HepG2 (cell line): ENCODE results near the gene HYOU1. TPM values are rescaled to one million over a fixed set of nuclear protein-coding genes. Genes with fewer than 3 reads are reported as not detected.

Source experiments
- CENPBD1 ChIP-seq: sonication (generic); formaldehyde crosslinking; IDR thresholded peaks from 2 replicates; pipeline ENCODE4 v1.8.0; 2022; ENCODE audit warnings: missing genetic modification reagents, low read depth, mild to moderate bottlenecking, borderline replicate concordance
- DNMT1 ChIP-seq: sonication (generic); formaldehyde crosslinking; IDR thresholded peaks from 2 replicates; pipeline ENCODE4 v1.5.1; 2020; ENCODE audit warnings: mild to moderate bottlenecking, missing genetic modification reagents
- DPF2 ChIP-seq: sonication (generic); formaldehyde crosslinking; IDR thresholded peaks from 2 replicates; pipeline ENCODE4 v1.4.0; 2020; ENCODE audit warnings: mild to moderate bottlenecking, low read depth, missing genetic modification reagents, borderline replicate concordance
- ELK4 ChIP-seq: sonication (generic); formaldehyde crosslinking; IDR thresholded peaks from 2 replicates; pipeline ENCODE4 v1.9.0; 2021; ENCODE audit warnings: missing genetic modification reagents, borderline replicate concordance
- FOXC1 ChIP-seq: sonication (generic); formaldehyde crosslinking; IDR thresholded peaks from 2 replicates; pipeline ENCODE4 v1.8.0; 2022; ENCODE audit warnings: mild to moderate bottlenecking, missing genetic modification reagents, borderline replicate concordance
- RXRA ChIP-seq: sonication (generic); formaldehyde crosslinking; IDR thresholded peaks from 2 replicates; pipeline ENCODE4 v1.5.1; 2020; ENCODE audit warnings: missing genetic modification reagents
- SIN3A ChIP-seq: IDR thresholded peaks from 2 replicates; pipeline ENCODE4 v1.6.1; 2011; ENCODE audit warnings: low read depth, mild to moderate bottlenecking, control low read depth, low read length, borderline replicate concordance
- SSRP1 ChIP-seq: IDR thresholded peaks from 2 replicates; pipeline ENCODE4 v1.6.1; 2016; ENCODE audit warnings: control low read depth
- TFE3 ChIP-seq: IDR thresholded peaks from 2 replicates; pipeline ENCODE4 v1.6.1; 2016
- THAP8 ChIP-seq: sonication (generic); formaldehyde crosslinking; IDR thresholded peaks from 2 replicates; pipeline ENCODE4 v1.5.1; 2020; ENCODE audit warnings: missing genetic modification reagents, mild to moderate bottlenecking, borderline replicate concordance
- TRAFD1 ChIP-seq: sonication (generic); formaldehyde crosslinking; IDR thresholded peaks from 2 replicates; pipeline ENCODE4 v1.5.1; 2020; ENCODE audit warnings: missing genetic modification reagents, mild to moderate bottlenecking, borderline replicate concordance
- ZNF10 ChIP-seq: sonication (generic); formaldehyde crosslinking; IDR thresholded peaks from 2 replicates; pipeline ENCODE4 v1.4.0; 2020; ENCODE audit warnings: mild to moderate bottlenecking, low read depth, missing genetic modification reagents, borderline replicate concordance
- ZNF484 ChIP-seq: sonication (generic); formaldehyde crosslinking; IDR thresholded peaks from 2 replicates; pipeline ENCODE4 v1.5.1; 2020; ENCODE audit warnings: mild to moderate bottlenecking, low read depth, missing genetic modification reagents, borderline replicate concordance
- ZNF512B ChIP-seq: sonication (generic); formaldehyde crosslinking; IDR thresholded peaks from 2 replicates; pipeline ENCODE4 v1.5.1; 2020; ENCODE audit warnings: missing genetic modification reagents, mild to moderate bottlenecking, borderline replicate concordance
- ZNF616 ChIP-seq: sonication (generic); formaldehyde crosslinking; IDR thresholded peaks from 2 replicates; pipeline ENCODE4 v1.5.0; 2020; ENCODE audit warnings: low read depth, mild to moderate bottlenecking, missing genetic modification reagents
- ZNF766 ChIP-seq: sonication (generic); formaldehyde crosslinking; IDR thresholded peaks from 2 replicates; pipeline ENCODE4 v1.5.0; 2020; ENCODE audit warnings: missing genetic modification reagents, borderline replicate concordance
- ZNF788 ChIP-seq: sonication (generic); formaldehyde crosslinking; IDR thresholded peaks from 2 replicates; pipeline ENCODE4 v1.5.0; 2020; ENCODE audit warnings: mild to moderate bottlenecking, missing genetic modification reagents, borderline replicate concordance
- ZSCAN20 ChIP-seq: sonication (generic); formaldehyde crosslinking; IDR thresholded peaks from 2 replicates; pipeline ENCODE4 v1.4.0; 2020; ENCODE audit warnings: missing genetic modification reagents, mild to moderate bottlenecking, borderline replicate concordance
- polyA plus RNA-seq, 8 experiments: library from polyadenylated mRNA; depleted of rRNA in 3 of 8; stranded (reverse) in 7 of 8; unstranded in 1 of 8; fragments of >200 nt; fragmentation: Illumina TruSeq in 4 of 8; extraction: Trizol in 4 of 8; gene quantifications; 2 replicates each; pipeline versions ENCODE4 v1.2.1 to v1.2.3, GENCODE V29; 2011 to 2016; ENCODE audit warnings: low read depth in 4 of 8, missing spikeins in 1 of 8, mixed read lengths in 1 of 8; ENCODE audit not compliant: insufficient read depth in 1 of 8
- total RNA-seq, 5 experiments: library from RNA; depleted of rRNA; stranded (reverse); fragments of >200 nt; fragmentation: Illumina TruSeq; extraction: Trizol; gene quantifications; 2 replicates each; pipeline ENCODE4 v1.2.3, GENCODE V29; 2016; ENCODE audit warnings: low read depth in 1 of 5

Gene HYOU1
- total and polyA plus RNA-seq, 2 of the 13 experiments (the other 11 are each of a cell fraction or from before 2014, with no cell fraction given) = 127 to 155 TPM

- TF ChIP-seq TFE3 (no peak), ELK4 (CRISPR knock-in tag) (no peak), FOXC1 (peak; percentile 65; the same call in 1 of the 2 replicates), RXRA (peak; percentile 25; the same call in 1 of the 2 replicates), TRAFD1 (0 out of 2 replicates have a peak, but pooled peaks have one; percentile 65), SIN3A (0 out of 2 replicates have a peak, but pooled peaks have one; percentile 30), ZNF10 (no peak), ZSCAN20 (0 out of 2 replicates have a peak, but pooled peaks have one; percentile 34), THAP8 (CRISPR knock-in tag) (no peak), ZNF766 (CRISPR knock-in tag) (no peak), CENPBD1 (CRISPR knock-in tag) (no peak), ZNF512B (CRISPR knock-in tag) (no peak), ZNF616 (CRISPR knock-in tag) (no peak), SSRP1 (peak; percentile 70; the same call in 1 of the 2 replicates), DPF2 (0 out of 2 replicates have a peak, but pooled peaks have one; percentile 23), DNMT1 (CRISPR knock-in tag) (no peak), ZNF484 (CRISPR knock-in tag) (no peak), ZNF788 (CRISPR knock-in tag) (peak; percentile 19; the same call in 1 of the 2 replicates)
These were observed 32.4 kb downstream of the HYOU1 start (continued) for GRCh38 chr11:119024430-119025098.
